HL-60 (cell line): ENCODE measurements around the gene EYA3.

Experiments
- POLR2AphosphoS5 ChIP-seq: IDR thresholded peaks from 2 replicates; pipeline ENCODE4 v1.6.1; 2012; ENCODE audit warnings: low read depth
- SPI1 ChIP-seq: IDR thresholded peaks from 2 replicates; pipeline ENCODE4 v1.6.1; 2012; ENCODE audit warnings: low read depth, mild to moderate bottlenecking, borderline replicate concordance
- TF ChIP-seq, protein P1 (sequence below): IDR thresholded peaks from one replicate; pipeline ENCODE4 v1.5.1; 2011; ENCODE audit warnings: low read length, control low read depth, inconsistent platforms; ENCODE audit not compliant: insufficient read depth
- TF ChIP-seq, protein P2 (sequence below): IDR thresholded peaks from 2 replicates; pipeline ENCODE4 v1.6.1; 2012; ENCODE audit warnings: low read depth; ENCODE audit not compliant: insufficient replicate concordance

DNA sequence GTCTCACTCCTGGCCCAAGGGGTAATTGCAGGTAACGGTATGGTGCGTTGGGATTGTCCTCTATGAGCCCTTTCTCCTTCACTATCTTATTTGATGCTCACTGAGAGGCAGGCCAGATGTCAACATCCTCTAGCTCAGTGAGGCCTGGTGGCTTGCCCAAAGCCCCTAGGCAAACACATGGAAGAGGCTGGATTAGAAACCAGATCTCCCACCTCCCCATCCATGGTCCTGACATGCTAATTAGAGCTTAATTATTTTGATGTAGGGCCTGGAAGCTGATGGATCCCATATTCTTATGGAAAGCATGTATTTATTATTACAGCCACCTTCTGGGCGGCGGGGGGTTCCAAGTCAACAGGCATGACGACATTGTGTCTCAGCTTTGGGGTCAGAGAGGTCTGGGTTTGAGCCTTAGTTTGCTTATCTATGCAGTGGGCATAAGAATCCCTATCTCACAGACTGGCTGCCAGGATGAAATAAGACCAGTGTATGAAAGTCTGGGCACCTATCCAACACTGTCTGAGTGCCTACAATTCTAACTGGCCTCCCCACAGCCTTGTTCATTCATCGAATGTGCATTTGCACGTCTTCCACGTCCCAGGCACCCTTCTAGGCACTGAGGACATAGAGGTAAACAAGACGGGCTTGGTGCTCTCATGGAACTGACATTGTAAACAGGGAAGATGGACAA, 147.4 kb downstream of the EYA3 start:
- TF ChIP-seq, protein P1, sequence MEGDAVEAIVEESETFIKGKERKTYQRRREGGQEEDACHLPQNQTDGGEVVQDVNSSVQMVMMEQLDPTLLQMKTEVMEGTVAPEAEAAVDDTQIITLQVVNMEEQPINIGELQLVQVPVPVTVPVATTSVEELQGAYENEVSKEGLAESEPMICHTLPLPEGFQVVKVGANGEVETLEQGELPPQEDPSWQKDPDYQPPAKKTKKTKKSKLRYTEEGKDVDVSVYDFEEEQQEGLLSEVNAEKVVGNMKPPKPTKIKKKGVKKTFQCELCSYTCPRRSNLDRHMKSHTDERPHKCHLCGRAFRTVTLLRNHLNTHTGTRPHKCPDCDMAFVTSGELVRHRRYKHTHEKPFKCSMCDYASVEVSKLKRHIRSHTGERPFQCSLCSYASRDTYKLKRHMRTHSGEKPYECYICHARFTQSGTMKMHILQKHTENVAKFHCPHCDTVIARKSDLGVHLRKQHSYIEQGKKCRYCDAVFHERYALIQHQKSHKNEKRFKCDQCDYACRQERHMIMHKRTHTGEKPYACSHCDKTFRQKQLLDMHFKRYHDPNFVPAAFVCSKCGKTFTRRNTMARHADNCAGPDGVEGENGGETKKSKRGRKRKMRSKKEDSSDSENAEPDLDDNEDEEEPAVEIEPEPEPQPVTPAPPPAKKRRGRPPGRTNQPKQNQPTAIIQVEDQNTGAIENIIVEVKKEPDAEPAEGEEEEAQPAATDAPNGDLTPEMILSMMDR, result no peak
- TF ChIP-seq POLR2AphosphoS5 (no peak), SPI1 (no peak)
- TF ChIP-seq, protein P2, sequence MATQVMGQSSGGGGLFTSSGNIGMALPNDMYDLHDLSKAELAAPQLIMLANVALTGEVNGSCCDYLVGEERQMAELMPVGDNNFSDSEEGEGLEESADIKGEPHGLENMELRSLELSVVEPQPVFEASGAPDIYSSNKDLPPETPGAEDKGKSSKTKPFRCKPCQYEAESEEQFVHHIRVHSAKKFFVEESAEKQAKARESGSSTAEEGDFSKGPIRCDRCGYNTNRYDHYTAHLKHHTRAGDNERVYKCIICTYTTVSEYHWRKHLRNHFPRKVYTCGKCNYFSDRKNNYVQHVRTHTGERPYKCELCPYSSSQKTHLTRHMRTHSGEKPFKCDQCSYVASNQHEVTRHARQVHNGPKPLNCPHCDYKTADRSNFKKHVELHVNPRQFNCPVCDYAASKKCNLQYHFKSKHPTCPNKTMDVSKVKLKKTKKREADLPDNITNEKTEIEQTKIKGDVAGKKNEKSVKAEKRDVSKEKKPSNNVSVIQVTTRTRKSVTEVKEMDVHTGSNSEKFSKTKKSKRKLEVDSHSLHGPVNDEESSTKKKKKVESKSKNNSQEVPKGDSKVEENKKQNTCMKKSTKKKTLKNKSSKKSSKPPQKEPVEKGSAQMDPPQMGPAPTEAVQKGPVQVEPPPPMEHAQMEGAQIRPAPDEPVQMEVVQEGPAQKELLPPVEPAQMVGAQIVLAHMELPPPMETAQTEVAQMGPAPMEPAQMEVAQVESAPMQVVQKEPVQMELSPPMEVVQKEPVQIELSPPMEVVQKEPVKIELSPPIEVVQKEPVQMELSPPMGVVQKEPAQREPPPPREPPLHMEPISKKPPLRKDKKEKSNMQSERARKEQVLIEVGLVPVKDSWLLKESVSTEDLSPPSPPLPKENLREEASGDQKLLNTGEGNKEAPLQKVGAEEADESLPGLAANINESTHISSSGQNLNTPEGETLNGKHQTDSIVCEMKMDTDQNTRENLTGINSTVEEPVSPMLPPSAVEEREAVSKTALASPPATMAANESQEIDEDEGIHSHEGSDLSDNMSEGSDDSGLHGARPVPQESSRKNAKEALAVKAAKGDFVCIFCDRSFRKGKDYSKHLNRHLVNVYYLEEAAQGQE, result peak; percentile 65
